Omental fat pad (tissue), 4 donors: ENCODE data around the gene GJD3. TPM values are rescaled to one million over a fixed set of nuclear protein-coding genes. Genes with fewer than 3 reads are reported as not detected.
"Not testable (repeated sequence)": the region's sequence is repeated elsewhere in the genome, so short reads cannot be mapped to it uniquely, and the experiment has no call there.

Experiments used
- ATAC-seq: fragments of 150-250 bp; one replicate; pipeline ENCODE4 v1.9.1; 2016; ENCODE audit warnings: mild to moderate bottlenecking, moderate library complexity; ENCODE audit not compliant: low FRiP score
- DNase-seq: peaks from one replicate; pipeline ENCODE4 v3.0.0-alpha.2; 2019; ENCODE audit warnings: low spot score
- total RNA-seq, 4 donors: library from RNA; depleted of rRNA; stranded (reverse); fragments of >200 nt; gene quantifications; one replicate each; pipeline ENCODE4 v1.1.0, GENCODE V29; 2016
- TF ChIP-seq, protein P1 (sequence below), 3 donors: fragments of 450-650 bp; IDR thresholded peaks; one replicate each; pipeline ENCODE4 v1.5.1; 2016 to 2017; ENCODE audit warnings: antibody characterized with exemption in 3 of 3, mild to moderate bottlenecking in 3 of 3, moderate library complexity in 2 of 3

Gene GJD3
- total RNA-seq, 4 donors from 2014 or later = 0.60 to 2.0 TPM; not detected in 2

DNA sequence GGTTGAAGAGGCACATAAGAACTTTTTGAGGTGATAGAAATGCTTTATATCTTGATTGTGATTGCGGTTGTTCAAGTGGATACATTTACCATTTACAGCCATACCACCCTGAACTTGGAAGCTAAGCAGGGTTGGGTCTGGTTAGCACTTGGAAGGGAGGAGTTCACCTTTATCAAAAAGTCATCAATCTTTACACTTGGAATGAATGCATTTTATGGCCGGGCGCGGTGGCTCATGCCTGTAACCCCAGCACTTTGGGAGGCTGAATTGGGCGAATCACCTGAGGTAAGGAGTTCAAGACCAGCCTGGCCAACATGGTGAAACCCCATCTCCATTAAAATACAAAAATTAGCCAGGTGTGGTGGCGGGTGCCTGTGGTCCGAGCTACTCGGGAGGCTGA is 9.5 kb upstream of the GJD3 start:
- no peak for ATAC-seq
- DNase-seq = no peak
- TF ChIP-seq, protein P1, sequence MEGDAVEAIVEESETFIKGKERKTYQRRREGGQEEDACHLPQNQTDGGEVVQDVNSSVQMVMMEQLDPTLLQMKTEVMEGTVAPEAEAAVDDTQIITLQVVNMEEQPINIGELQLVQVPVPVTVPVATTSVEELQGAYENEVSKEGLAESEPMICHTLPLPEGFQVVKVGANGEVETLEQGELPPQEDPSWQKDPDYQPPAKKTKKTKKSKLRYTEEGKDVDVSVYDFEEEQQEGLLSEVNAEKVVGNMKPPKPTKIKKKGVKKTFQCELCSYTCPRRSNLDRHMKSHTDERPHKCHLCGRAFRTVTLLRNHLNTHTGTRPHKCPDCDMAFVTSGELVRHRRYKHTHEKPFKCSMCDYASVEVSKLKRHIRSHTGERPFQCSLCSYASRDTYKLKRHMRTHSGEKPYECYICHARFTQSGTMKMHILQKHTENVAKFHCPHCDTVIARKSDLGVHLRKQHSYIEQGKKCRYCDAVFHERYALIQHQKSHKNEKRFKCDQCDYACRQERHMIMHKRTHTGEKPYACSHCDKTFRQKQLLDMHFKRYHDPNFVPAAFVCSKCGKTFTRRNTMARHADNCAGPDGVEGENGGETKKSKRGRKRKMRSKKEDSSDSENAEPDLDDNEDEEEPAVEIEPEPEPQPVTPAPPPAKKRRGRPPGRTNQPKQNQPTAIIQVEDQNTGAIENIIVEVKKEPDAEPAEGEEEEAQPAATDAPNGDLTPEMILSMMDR (IDR thresholded peaks at IDR 0.05) = no peak

DNA sequence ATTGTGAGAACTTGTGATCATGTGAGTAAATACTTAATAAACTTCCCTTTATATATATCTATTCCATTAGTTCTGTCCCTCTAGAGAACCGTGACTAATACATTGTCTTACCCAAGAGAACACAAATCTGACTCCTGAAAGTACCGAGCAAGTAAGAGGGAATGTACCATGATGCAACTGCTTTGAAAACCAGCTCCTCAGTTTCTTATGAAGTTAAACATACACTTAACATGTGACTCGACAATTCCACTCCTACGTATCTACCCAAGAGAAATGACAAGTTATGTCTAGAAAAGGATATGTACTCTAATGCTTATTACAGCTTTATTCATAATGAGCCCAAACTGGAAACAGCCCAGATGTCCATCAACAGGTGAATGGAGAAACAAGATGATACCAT is 8.8 kb upstream of the GJD3 start:
- ATAC-seq = no peak
- TF ChIP-seq, protein P1 (IDR thresholded peaks at IDR 0.05) = no peak
- no peak for DNase-seq

DNA sequence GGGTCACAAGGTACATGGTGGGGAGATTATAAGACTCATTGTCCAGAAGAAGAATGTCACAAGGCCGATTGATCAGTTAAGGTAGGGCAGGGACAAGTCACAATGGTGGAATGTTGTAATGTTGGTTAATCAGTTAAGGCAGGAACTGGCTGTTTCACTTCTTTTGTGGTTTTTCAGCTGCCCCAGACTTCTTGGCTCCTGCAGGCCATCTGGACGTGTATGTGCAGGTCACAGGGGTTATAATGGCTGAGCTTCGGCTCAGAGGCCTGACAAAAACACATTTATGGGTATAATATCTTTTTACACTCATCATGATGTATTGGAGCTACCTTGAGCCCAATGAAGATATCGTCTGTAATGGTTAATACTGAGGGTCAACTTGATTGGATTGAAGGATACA is 8.1 kb upstream of the GJD3 start:
- ATAC-seq, DNase-seq: not testable (repeated sequence)

DNA sequence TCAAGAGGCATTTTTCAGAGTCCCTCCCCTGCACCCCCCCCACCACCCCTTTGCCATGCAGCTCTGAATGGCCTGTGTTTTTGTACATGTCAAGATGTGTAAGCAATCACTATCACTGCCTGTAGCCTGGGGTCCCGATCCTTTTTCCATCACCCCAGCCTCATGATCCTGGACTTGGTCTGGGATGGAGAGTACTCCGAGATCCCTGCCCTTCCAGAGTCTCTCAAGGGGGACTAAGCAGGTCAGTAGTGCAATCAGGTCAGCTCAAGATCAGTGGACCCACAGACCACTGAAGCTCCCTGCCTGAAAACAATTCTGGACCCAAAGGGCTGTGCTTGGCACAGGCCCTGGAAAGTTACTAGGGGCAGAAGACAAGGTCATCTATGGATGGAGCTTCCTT is 7.5 kb upstream of the GJD3 start:
- TF ChIP-seq, protein P1 (IDR thresholded peaks at IDR 0.05) = no peak
- ATAC-seq = no peak
- DNase-seq = no peak

DNA sequence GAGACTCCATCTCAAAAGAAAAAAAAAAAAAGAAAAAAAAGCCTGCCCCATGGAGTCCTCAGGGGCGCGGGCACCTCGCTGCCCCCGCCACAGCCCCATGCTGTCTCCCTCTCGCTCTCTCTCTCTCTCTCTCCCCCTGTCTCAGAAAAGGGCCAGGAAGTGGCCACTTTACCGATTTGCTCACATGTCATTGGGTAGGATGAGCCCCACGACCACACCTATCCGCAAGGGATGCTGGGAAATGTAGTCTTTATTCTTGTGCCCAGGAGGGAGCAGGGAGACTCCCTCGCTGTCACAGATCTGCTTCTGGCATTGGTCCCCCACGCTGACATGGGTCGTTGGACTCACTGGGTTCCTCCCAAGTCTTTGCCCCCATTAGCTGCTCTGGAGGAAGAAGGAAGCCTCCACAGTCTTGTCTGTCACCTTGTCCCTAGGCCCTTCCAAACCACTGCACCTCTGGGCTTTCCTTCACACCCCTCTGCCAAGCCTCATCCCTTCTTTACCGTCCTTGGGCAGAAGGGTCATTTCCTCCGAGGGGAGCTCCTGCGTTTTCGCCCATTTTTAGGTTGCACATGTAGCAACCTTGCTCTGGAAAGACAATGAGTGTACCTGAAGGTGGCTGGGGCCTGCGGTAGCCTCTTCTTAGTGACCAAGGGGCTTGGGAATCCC is 6.9 kb upstream of the GJD3 start:
- DNase-seq (no peak), ATAC-seq (no peak)

DNA sequence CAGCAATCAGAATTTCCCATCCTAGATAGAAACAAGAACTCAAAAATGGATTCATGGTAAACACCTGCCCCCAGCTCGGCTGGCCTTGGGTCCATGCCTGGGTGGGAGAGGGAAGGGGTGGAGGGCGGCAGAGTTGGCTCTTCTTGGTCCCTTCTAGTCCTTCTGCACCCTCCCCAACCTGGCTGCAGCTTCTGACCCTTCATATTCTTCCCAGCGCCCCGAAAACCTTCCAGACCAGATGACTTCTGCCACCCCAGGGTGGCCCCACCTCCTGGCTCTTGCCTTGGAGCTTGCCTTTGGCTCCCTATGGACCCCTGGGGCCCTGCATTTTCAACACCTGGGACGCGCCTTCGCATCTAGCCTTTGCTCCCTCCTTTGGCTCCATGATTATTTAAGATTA is 5.4 kb upstream of the GJD3 start:
- DNase-seq (no peak), ATAC-seq (no peak)
- TF ChIP-seq, protein P1 (IDR thresholded peaks at IDR 0.05) = no peak

More for the DNA sequence above, 6.9 kb upstream of the GJD3 start:
- TF ChIP-seq, protein P1 (IDR thresholded peaks at IDR 0.05) = no peak

DNA sequence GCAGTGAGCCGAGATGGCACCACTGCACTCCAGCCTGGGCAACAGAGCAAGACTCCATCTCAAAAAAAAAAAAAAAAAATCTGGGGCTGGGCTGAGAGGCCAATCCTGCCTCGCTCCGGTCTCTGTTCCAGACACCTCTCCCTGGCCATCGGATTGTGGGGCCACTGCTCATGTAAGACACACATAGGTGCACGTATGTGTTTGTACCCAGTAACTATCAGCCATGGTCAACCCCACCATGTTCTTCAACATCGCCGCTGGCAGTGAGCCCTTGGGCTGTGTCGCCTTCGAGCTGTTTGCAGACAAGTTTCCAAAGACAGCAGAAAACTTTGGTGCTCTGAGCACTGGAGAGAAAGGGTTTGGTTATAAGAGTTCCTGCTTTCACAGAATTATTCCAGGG is 3.2 kb upstream of the GJD3 start:
- DNase-seq, ATAC-seq: not testable (repeated sequence)

DNA sequence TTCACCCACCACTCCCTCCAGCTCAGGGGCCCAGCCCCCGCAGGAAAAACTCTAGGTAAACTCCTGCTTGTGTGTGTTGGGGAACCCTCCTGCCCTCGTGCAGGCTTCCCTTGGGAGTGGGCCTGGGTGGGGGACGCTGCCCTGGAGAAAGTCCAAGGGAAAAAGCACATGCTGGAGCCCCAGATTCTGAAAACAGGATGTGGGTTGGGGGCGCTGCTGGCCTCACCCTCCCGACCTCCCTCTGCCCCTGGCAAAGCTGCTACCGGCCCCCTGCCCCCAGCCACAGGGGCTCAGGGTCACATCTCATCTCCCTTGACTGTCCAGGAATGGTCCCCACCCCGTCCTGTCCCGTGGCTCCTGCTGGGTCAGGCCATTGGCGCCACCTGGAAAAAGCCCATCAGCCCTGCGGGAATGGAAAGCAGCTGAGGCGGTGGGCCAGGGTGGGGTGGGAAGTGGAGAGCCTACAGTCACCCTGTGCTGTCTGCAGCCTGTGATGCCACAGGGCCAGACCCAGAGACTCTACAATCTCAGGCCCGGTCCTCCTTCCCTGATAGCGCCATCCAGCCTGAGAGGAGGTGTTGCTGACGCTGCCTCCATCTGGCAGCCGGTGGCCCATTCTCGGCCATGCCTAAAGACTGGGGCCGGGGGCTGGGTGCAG is 2.5 kb upstream of the GJD3 start:
- DNase-seq = no peak

More for the DNA sequence above, 2.5 kb upstream of the GJD3 start:
- TF ChIP-seq, protein P1 (IDR thresholded peaks at IDR 0.05) = no peak
- ATAC-seq = no peak
